PC-3 (cell line): Measurements from ENCODE around the gene PDZK1IP1. TPM values are rescaled to one million over a fixed set of nuclear protein-coding genes. Genes with fewer than 3 reads are reported as not detected.
A peak's percentile ranks its signal among the peaks of the same experiment; 100 is the strongest.
"Not testable (repeated sequence)": the region's sequence is repeated elsewhere in the genome, so short reads cannot be mapped to it uniquely, and the experiment has no call there.

Experiments
- ATAC-seq: fragments of 200-7000 bp; cut with Tn5 transposase; 2 replicates; pipeline ENCODE4 v1.9.1; 2020; ENCODE audit warnings: mild to moderate bottlenecking, moderate library complexity
- BruUV-seq: library from RNA; stranded (reverse); fragments of 400-500 nt; replicated peaks from 2 replicates; lab custom pipeline; 2021; lab: Mats Ljungman, UMichigan
- CTCF ChIA-PET: fragments of 300-600 bp; sonication (Branson Sonifier 250); formaldehyde crosslinking; loops from one replicate; lab custom pipeline; 2022; ENCODE audit warnings: antibody characterized with exemption; lab: Charles Lee
- POLR2A ChIA-PET: fragments of 300-600 bp; sonication (Branson Sonifier 250); formaldehyde crosslinking; loops from one replicate; lab custom pipeline; 2022; ENCODE audit warnings: antibody characterized with exemption; ENCODE audit not compliant: unreplicated experiment; lab: Charles Lee
- DNase-seq: peaks from one replicate; pipeline ENCODE4 v3.0.0-alpha.2; 2015
- H2AFZ ChIP-seq: fragments of 300-600 bp; sonication (generic); 2 replicates; pipeline ENCODE4 v1.6.0; 2016; ENCODE audit warnings: antibody characterized with exemption, low read length
- H3F3A ChIP-seq: fragments of 300-600 bp; sonication (generic); one replicate; pipeline ENCODE4 v1.6.0; 2017; ENCODE audit warnings: antibody characterized with exemption, low read length, control low read depth, mild to moderate bottlenecking; ENCODE audit not compliant: unreplicated experiment
- H3K27ac ChIP-seq: fragments of 300-600 bp; sonication (generic); 2 replicates; pipeline ENCODE4 v1.5.1; 2016; ENCODE audit warnings: mild to moderate bottlenecking, low read length
- H3K27me3 ChIP-seq: fragments of 300-600 bp; sonication (generic); 2 replicates; pipeline ENCODE4 v1.6.1; 2016; ENCODE audit warnings: low read length, mixed read lengths
- H3K36me3 ChIP-seq: fragments of 300-600 bp; sonication (generic); 2 replicates; pipeline ENCODE4 v1.6.1; 2016; ENCODE audit warnings: low read depth, mixed run types, low read length, mixed read lengths
- H3K4me1 ChIP-seq: fragments of 300-600 bp; sonication (generic); 2 replicates; pipeline ENCODE4 v1.5.1; 2016; ENCODE audit warnings: low read length; ENCODE audit not compliant: insufficient read depth
- H3K4me2 ChIP-seq: fragments of 300-600 bp; sonication (generic); 2 replicates; pipeline ENCODE4 v1.6.0; 2016; ENCODE audit warnings: low read length
- H3K4me3 ChIP-seq: fragments of 300-600 bp; sonication (generic); 2 replicates; pipeline ENCODE4 v1.5.1; 2016; ENCODE audit warnings: mild to moderate bottlenecking, low read length, mixed read lengths
- H3K79me2 ChIP-seq: fragments of 300-600 bp; sonication (generic); 2 replicates; pipeline ENCODE4 v1.6.1; 2017; ENCODE audit warnings: low read length, mixed read lengths
- H3K9ac ChIP-seq: fragments of 300-600 bp; sonication (generic); 2 replicates; pipeline ENCODE4 v1.6.0; 2016; ENCODE audit warnings: mild to moderate bottlenecking, low read length
- H3K9me2 ChIP-seq: fragments of 300-600 bp; sonication (generic); replicated peaks from 2 replicates; pipeline ENCODE4 v1.6.1; 2016; ENCODE audit warnings: mixed run types, low read length, mixed read lengths
- H3K9me3 ChIP-seq: fragments of 300-600 bp; sonication (generic); 2 replicates; pipeline ENCODE4 v1.6.1; 2016; ENCODE audit warnings: low read length, mixed read lengths
- H4K20me1 ChIP-seq: fragments of 300-600 bp; sonication (generic); 2 replicates; pipeline ENCODE4 v1.6.1; 2016; ENCODE audit warnings: low read length, mixed read lengths
- CTCF ChIP-seq: fragments of 300-600 bp; sonication (generic); conservative IDR thresholded peaks from 2 replicates; pipeline ENCODE4 v1.5.1; 2017; ENCODE audit warnings: antibody characterized with exemption, low read depth, mild to moderate bottlenecking, low read length
- EZH2 ChIP-seq: fragments of 300-600 bp; sonication (generic); IDR thresholded peaks from one replicate; pipeline ENCODE4 v1.6.1; 2017; ENCODE audit warnings: antibody characterized with exemption, mild to moderate bottlenecking, low read length; ENCODE audit not compliant: unreplicated experiment
- EZH2phosphoT487 ChIP-seq: fragments of 300-600 bp; sonication (generic); IDR thresholded peaks from 2 replicates; pipeline ENCODE4 v1.6.1; 2018; ENCODE audit warnings: mild to moderate bottlenecking, antibody characterized with exemption, low read length, borderline replicate concordance
- intact Hi-C: fragments of 100-400 bp; cut with micrococcal nuclease; formaldehyde crosslinking; loops from 2 replicates; pipeline ENCODE4 v1.9.0; 2023
- total RNA-seq: library from RNA; depleted of rRNA; stranded (reverse); fragments of >200 nt; gene quantifications from 2 replicates; pipeline ENCODE4 v1.2.3, GENCODE V29; 2014

The PDZK1IP1 gene
- total RNA-seq, 1 experiment from 2014 or later: not detected

- POLR2A ChIA-PET: no interaction called here
- Histone ChIP-seq H3F3A (no peaks in the 10 kb centered on the region), H4K20me1 (no peaks in the 10 kb centered on the region), H3K79me2 (no peaks in the 10 kb centered on the region), H2AFZ (no peak overlapping the region), H3K9me3 (no peaks in the 10 kb centered on the region), H3K27ac (no peak overlapping the region), H3K9me2 (no peaks in the 10 kb centered on the region), H3K4me3 (no peak overlapping the region), H3K4me2 (no peak overlapping the region), H3K4me1 (no peaks in the 10 kb centered on the region), H3K27me3 (no peaks in the 10 kb centered on the region), H3K9ac (no peak overlapping the region), H3K36me3 (no peaks in the 10 kb centered on the region)
- CTCF ChIA-PET: interaction anchor here (0.6 kb wide), 1 partner anchor 109 kb away, joined by 3 read pairs; no protein-coding TSS in a partner anchor
- intact Hi-C loops: no loop called here
- TF ChIP-seq EZH2phosphoT487 (no peak), CTCF (no peak), EZH2 (no peak)
- no peak for DNase-seq
- no TSS peak for BruUV-seq
- ATAC-seq: no peak
These were observed 4.5 kb upstream of the PDZK1IP1 start for GRCh38 chr1:47194311-47194710.

- H3K27me3 ChIP-seq, H3K9me3 ChIP-seq, H3K79me2 ChIP-seq, H3K9me2 ChIP-seq, H3K36me3 ChIP-seq, POLR2A ChIA-PET, H2AFZ ChIP-seq, H3K9ac ChIP-seq, H3K4me1 ChIP-seq, BruUV-seq, H4K20me1 ChIP-seq, DNase-seq, H3K27ac ChIP-seq, ATAC-seq, H3K4me2 ChIP-seq, H3K4me3 ChIP-seq, H3F3A ChIP-seq: not testable (repeated sequence)
- intact Hi-C loops: loop anchor here (1.0 kb wide), 1 partner anchor 69 kb away; no protein-coding TSS in a partner anchor
- CTCF ChIA-PET: interaction anchor here (0.6 to 2.2 kb wide), 4 partner anchors 14 to 887 kb away, joined by 4 to 7 read pairs (median 5); no protein-coding TSS in a partner anchor
These were observed 3.7 kb upstream of the PDZK1IP1 start for GRCh38 chr1:47193496-47193895.

DNA sequence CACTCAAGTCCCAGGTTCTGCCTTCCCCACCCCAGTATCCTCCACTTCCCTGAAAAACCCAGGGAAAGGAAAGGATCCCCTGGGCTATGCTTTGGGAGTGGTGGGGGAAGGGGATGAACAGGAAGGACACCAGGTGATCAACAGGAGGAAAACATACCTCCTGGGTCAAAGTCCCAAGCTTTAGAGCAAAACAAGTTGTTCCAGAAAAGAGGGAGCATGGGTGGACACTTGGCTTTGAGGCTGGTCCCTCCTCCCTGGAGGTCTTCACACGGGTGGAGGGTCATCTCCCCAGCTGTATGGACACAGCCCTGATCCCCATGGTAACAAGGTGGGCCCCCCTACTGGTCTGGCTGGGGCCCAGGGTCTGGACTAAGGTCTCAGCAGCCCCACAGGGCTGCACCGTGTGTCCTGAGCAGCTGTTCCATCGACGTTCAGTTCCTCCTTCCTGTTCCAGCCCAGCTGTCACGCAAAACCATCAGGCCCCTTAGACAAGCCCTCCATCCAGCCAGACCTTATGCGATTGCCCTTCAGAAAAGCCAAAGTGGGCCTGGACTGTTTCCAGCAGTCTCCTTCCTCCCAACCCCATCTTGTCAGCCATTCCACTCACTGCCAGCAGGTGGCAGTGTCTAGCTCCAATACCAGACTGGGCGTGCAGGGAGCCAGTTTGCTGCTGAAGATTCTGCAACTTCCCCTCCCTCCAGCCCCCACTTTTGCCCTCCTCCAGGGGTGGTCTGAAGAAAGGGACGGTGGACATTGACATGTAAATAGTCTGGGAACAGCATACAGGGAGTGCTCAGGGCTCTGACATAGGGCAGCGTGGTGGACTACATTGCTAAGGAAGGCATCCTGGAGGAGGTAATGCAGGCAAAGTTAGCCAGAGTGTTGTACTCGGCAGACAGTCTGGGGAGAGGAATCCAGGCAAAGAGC is 2.9 kb upstream of the PDZK1IP1 start:
- no TSS peak for BruUV-seq
- H3K27ac ChIP-seq: no peak overlapping the region
- intact Hi-C loops: loop anchor here (1.0 kb wide), 1 partner anchor 70 kb away; no protein-coding TSS in a partner anchor
- ChIA-PET POLR2A (no interaction called here), CTCF (interaction anchor here (0.5 to 2.2 kb wide), 6 partner anchors 14 to 886 kb away, joined by 3 to 7 read pairs (median 4); no protein-coding TSS in a partner anchor)
- peak overlapping the region; percentile 25; the same call in 1 of the 2 replicates for H3K4me2 ChIP-seq
- H3K27me3 ChIP-seq: no peaks in the 10 kb centered on the region
- H3K36me3 ChIP-seq: no peaks in the 10 kb centered on the region
- no peaks in the 10 kb centered on the region for H3K4me1 ChIP-seq
- H3F3A ChIP-seq: no peaks in the 10 kb centered on the region
- no peak for TF ChIP-seq EZH2phosphoT487
- TF ChIP-seq EZH2: no peak
- peak; percentile 94 for TF ChIP-seq CTCF
- DNase-seq (peak; percentile 81), ATAC-seq (peak; percentile 70)
- H3K9me2 ChIP-seq: no peaks in the 10 kb centered on the region
- H3K4me3 ChIP-seq: no peak overlapping the region
- no peaks in the 10 kb centered on the region for H4K20me1 ChIP-seq
- H2AFZ ChIP-seq: no peak overlapping the region
- H3K9ac ChIP-seq: no peak overlapping the region
- no peaks in the 10 kb centered on the region for H3K9me3 ChIP-seq
- no peaks in the 10 kb centered on the region for H3K79me2 ChIP-seq
